ENCODE results near the gene TMEM154. TPM values are rescaled to one million over a fixed set of nuclear protein-coding genes. Genes with fewer than 3 reads are reported as not detected.

The TMEM154 gene
- total RNA-seq, 1 donor: 1.8 TPM

DNA sequence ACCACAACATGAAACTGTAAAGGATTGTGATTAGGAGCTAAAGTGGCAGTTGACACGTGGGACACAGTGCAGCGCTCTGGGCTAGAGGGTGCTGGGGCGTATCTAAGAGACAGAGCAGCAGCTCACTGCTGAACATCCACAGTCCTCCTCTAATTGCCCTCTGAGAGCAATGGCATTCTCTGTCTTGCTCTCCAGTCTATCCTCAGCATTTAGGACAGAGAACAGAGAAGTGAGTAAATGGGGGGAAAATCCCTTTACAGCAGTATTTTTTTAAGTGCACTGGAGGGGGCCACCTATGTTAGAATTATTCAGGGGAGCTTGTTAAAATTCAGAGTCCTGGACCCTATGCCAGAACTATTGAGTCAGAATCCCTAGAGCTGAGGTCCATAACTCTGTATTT is 4.2 kb upstream of the TMEM154 start:
- TF ChIP-seq CTCF (IDR thresholded peaks at IDR 0.05; ENCODE audit: extremely low read depth, low read depth, low read length): no peak
- H3K9me3 ChIP-seq (ENCODE audit: low read depth, low read length): no peaks in the 10 kb centered on the region
- H2AFZ ChIP-seq (ENCODE audit: low read length): no peak overlapping the region
- DNase-seq (ENCODE audit: insufficient read length, low spot score, missing footprints): no peak
- no peak overlapping the region for H3K4me2 ChIP-seq (ENCODE audit: insufficient read depth, low read length)
- H3K79me2 ChIP-seq (ENCODE audit: insufficient read depth, low read length): no peaks in the 10 kb centered on the region
- H3K36me3 ChIP-seq (ENCODE audit: insufficient read depth, low read length): no peaks in the 10 kb centered on the region
- H3K27ac ChIP-seq (ENCODE audit: low read depth, low read length): no peak overlapping the region
- no peak overlapping the region for H3K4me3 ChIP-seq (ENCODE audit: insufficient read depth, low read length)
- H3K27me3 ChIP-seq (ENCODE audit: insufficient read depth, low read length): peaks cover 16% of the 10 kb centered on the region
- H4K20me1 ChIP-seq (ENCODE audit: insufficient read depth, low read length): no peaks in the 10 kb centered on the region
- no peaks in the 10 kb centered on the region for H3K4me1 ChIP-seq (ENCODE audit: insufficient read depth, low read length)

DNA sequence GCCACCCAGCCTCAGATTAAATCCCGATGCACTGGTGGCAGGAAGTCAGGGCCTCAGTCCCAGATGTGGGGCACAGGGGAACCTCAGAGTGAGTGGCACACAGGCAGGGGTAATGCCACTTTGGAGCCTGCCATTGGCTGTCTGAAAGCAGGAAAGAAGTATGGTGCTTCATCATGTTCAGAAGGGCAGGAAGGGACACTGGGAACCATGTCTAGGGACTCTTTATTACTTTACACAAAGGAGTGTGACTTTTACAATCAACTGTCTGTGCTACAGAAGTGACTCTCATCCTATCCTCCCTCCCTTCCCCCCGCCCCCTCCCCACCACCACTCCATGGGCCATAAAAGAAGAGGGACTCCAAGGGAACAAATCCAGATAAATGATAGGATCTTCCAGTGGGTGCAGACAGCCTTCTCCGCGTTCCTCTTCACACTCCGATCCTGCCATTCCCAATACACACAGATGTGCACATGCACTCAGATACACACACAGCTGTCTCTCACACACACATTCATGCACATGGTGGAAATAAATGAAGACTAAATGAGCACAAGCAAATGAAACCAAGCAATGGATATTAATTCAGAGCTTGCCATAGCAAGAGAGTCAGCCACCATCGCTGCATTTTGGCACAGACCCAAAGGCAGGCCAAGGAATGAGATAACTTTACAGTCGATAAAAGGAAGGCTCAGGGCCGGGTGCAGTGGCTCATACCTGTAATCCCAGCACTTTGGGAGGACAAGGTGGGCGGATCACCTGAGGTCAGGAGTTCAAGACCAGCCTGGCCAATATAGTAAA is 2.5 kb upstream of the TMEM154 start:
- Histone ChIP-seq H3K36me3 (ENCODE audit: insufficient read depth, low read length) (no peaks in the 10 kb centered on the region), H3K4me1 (ENCODE audit: insufficient read depth, low read length) (no peaks in the 10 kb centered on the region), H3K79me2 (ENCODE audit: insufficient read depth, low read length) (no peaks in the 10 kb centered on the region), H3K4me3 (ENCODE audit: insufficient read depth, low read length) (no peak overlapping the region), H3K4me2 (ENCODE audit: insufficient read depth, low read length) (no peak overlapping the region), H3K27ac (ENCODE audit: low read depth, low read length) (no peak overlapping the region), H2AFZ (ENCODE audit: low read length) (no peak overlapping the region), H3K27me3 (ENCODE audit: insufficient read depth, low read length) (peaks cover 8% of the 10 kb centered on the region), H4K20me1 (ENCODE audit: insufficient read depth, low read length) (no peaks in the 10 kb centered on the region), H3K9me3 (ENCODE audit: low read depth, low read length) (no peaks in the 10 kb centered on the region)
- DNase-seq (ENCODE audit: insufficient read length, low spot score, missing footprints): no peak
- TF ChIP-seq CTCF (IDR thresholded peaks at IDR 0.05; ENCODE audit: extremely low read depth, low read depth, low read length): no peak

- H4K20me1 ChIP-seq (ENCODE audit: insufficient read depth, low read length): no peaks in the 10 kb centered on the region
- H3K4me3 ChIP-seq (ENCODE audit: insufficient read depth, low read length): no peak overlapping the region
- no peaks in the 10 kb centered on the region for H3K36me3 ChIP-seq (ENCODE audit: insufficient read depth, low read length)
- DNase-seq (ENCODE audit: insufficient read length, low spot score, missing footprints): peak; percentile 67
- H3K79me2 ChIP-seq (ENCODE audit: insufficient read depth, low read length): no peaks in the 10 kb centered on the region
- H3K27ac ChIP-seq (ENCODE audit: low read depth, low read length): no peak overlapping the region
- H3K4me1 ChIP-seq (ENCODE audit: insufficient read depth, low read length): no peaks in the 10 kb centered on the region
- H3K9me3 ChIP-seq (ENCODE audit: low read depth, low read length): no peaks in the 10 kb centered on the region
- no peak overlapping the region for H3K4me2 ChIP-seq (ENCODE audit: insufficient read depth, low read length)
- no peaks in the 10 kb centered on the region for H3K27me3 ChIP-seq (ENCODE audit: insufficient read depth, low read length)
- no peak for TF ChIP-seq CTCF (IDR thresholded peaks at IDR 0.05; ENCODE audit: extremely low read depth, low read depth, low read length)
- H2AFZ ChIP-seq (ENCODE audit: low read length): no peak overlapping the region
Measured at GRCh38 chr4:152680988-152681603, 1.3 kb upstream of the TMEM154 start.

- H3K4me3 ChIP-seq (ENCODE audit: insufficient read depth, low read length): no peak overlapping the region
- peak overlapping the region; percentile 88 for H3K4me2 ChIP-seq (ENCODE audit: insufficient read depth, low read length)
- H3K36me3 ChIP-seq (ENCODE audit: insufficient read depth, low read length): no peaks in the 10 kb centered on the region
- no peaks in the 10 kb centered on the region for H3K27me3 ChIP-seq (ENCODE audit: insufficient read depth, low read length)
- H3K27ac ChIP-seq (ENCODE audit: low read depth, low read length): no peak overlapping the region
- no peak for DNase-seq (ENCODE audit: insufficient read length, low spot score, missing footprints)
- H3K9me3 ChIP-seq (ENCODE audit: low read depth, low read length): no peaks in the 10 kb centered on the region
- H4K20me1 ChIP-seq (ENCODE audit: insufficient read depth, low read length): no peaks in the 10 kb centered on the region
- H3K4me1 ChIP-seq (ENCODE audit: insufficient read depth, low read length): no peaks in the 10 kb centered on the region
- no peaks in the 10 kb centered on the region for H3K79me2 ChIP-seq (ENCODE audit: insufficient read depth, low read length)
- H2AFZ ChIP-seq (ENCODE audit: low read length): no peak overlapping the region
- no peak for TF ChIP-seq CTCF (IDR thresholded peaks at IDR 0.05; ENCODE audit: extremely low read depth, low read depth, low read length)
Measured at GRCh38 chr4:152678841-152679240, 956 bp downstream of the TMEM154 start.
